Measurements from ENCODE around the gene SORCS2. TPM values are rescaled to one million over a fixed set of nuclear protein-coding genes. Genes with fewer than 3 reads are reported as not detected.
"Not testable (repeated sequence)": the region's sequence is repeated elsewhere in the genome, so short reads cannot be mapped to it uniquely, and the experiment has no call there.

SORCS2 gene
- total RNA-seq, 1 donor from 2014 or later, result 3.0 TPM

DNA sequence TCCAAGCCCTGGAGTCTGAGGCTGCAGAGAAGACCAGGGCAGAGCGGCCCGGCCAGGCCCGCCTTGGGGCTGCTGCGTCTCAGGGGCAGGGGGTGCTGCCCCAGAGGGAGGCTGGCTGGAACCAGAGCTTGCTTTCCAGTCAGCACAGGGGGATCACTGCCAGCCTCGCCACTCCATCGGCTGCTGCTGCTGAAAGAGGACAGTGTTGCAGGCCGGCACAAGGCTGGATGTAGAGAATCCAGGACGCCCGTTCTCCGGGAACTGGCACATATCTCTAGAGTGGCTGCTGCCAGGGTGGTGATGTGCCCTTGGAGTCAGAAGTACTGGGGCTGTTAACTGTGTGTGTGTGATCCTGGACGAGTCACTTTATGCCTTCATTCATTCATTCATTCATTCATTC, 31.9 kb upstream of the SORCS2 start:
- Mint-ChIP-seq H3K4me1 (ENCODE audit: unreplicated experiment) (peaks cover 27% of the 10 kb centered on the region), H3K27me3 (ENCODE audit: unreplicated experiment) (peaks cover 27% of the 10 kb centered on the region), H3K4me3 (ENCODE audit: unreplicated experiment) (no peak overlapping the region), H3K27ac (ENCODE audit: unreplicated experiment) (no peak overlapping the region), H3K9me3 (ENCODE audit: unreplicated experiment) (no peaks in the 10 kb centered on the region), H3K36me3 (ENCODE audit: unreplicated experiment) (no peaks in the 10 kb centered on the region)
- no peak for DNase-seq (ENCODE audit: extremely low spot score, unreplicated experiment)
- TF ChIP-seq, protein P1, sequence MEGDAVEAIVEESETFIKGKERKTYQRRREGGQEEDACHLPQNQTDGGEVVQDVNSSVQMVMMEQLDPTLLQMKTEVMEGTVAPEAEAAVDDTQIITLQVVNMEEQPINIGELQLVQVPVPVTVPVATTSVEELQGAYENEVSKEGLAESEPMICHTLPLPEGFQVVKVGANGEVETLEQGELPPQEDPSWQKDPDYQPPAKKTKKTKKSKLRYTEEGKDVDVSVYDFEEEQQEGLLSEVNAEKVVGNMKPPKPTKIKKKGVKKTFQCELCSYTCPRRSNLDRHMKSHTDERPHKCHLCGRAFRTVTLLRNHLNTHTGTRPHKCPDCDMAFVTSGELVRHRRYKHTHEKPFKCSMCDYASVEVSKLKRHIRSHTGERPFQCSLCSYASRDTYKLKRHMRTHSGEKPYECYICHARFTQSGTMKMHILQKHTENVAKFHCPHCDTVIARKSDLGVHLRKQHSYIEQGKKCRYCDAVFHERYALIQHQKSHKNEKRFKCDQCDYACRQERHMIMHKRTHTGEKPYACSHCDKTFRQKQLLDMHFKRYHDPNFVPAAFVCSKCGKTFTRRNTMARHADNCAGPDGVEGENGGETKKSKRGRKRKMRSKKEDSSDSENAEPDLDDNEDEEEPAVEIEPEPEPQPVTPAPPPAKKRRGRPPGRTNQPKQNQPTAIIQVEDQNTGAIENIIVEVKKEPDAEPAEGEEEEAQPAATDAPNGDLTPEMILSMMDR (IDR thresholded peaks at IDR 0.05), result no peak

DNA sequence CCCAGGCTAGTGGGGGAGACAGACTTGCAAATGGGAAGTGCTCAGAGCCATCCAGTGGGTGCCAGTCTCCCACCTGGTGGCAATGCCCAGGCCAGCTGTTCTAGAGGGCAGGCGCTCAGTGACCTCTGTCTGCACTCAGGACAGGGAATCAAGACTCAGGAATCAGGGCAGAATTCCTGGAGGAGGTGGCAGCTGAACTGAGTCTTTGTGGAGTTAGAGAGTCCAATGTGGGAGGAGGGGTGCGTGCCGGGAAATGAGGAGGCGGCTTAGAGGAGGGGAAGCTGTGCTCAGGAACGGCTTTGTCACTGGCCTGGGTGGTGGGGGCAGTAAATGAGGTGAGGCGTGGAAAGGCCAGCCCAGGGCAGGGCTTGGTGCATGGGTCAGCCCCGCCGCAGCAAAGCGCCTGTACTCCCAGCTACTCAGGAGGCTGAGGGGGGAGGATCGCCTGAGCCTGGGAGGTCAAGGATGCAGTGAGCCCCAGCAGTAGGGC, 31.3 kb upstream of the SORCS2 start:
- H3K9me3 Mint-ChIP-seq (ENCODE audit: unreplicated experiment), result no peaks in the 10 kb centered on the region
- DNase-seq (ENCODE audit: extremely low spot score, unreplicated experiment), result no peak
- H3K27ac Mint-ChIP-seq (ENCODE audit: unreplicated experiment), result no peak overlapping the region
- H3K4me3 Mint-ChIP-seq (ENCODE audit: unreplicated experiment), result no peak overlapping the region
- no peaks in the 10 kb centered on the region for H3K36me3 Mint-ChIP-seq (ENCODE audit: unreplicated experiment)
- TF ChIP-seq, protein P1 (IDR thresholded peaks at IDR 0.05), result no peak
- H3K27me3 Mint-ChIP-seq (ENCODE audit: unreplicated experiment), result peaks cover 25% of the 10 kb centered on the region
- H3K4me1 Mint-ChIP-seq (ENCODE audit: unreplicated experiment), result peaks cover 23% of the 10 kb centered on the region

DNA sequence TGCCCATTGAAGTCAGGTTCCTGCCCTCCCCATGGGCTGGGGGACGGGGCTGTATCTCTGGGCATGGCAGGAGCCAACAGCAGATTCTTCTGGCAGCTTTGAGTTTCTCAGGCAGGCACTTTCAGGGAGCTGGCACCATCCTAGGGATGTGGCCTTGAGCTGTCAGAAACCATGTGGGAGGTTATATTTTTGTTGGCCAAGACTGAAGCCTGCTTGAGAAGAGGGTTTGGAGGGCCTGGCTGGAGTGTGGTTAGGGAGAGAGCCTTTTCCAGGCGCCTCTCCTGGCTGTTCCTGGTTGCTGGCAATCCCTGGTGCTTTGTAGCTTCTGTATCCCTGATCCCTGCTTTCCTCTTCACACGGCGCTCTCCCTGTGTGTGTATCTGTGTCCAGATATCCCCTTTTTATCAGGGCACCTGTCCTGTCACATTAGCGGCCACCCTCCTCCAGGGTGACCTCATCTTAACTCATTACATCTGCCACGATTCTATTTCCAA, 30.6 kb upstream of the SORCS2 start:
- Mint-ChIP-seq H3K4me3 (ENCODE audit: unreplicated experiment) (no peak overlapping the region), H3K36me3 (ENCODE audit: unreplicated experiment) (no peaks in the 10 kb centered on the region), H3K4me1 (ENCODE audit: unreplicated experiment) (peaks cover 16% of the 10 kb centered on the region), H3K27ac (ENCODE audit: unreplicated experiment) (no peak overlapping the region), H3K9me3 (ENCODE audit: unreplicated experiment) (no peaks in the 10 kb centered on the region), H3K27me3 (ENCODE audit: unreplicated experiment) (peaks cover 18% of the 10 kb centered on the region)
- DNase-seq (ENCODE audit: extremely low spot score, unreplicated experiment), result no peak
- TF ChIP-seq, protein P1 (IDR thresholded peaks at IDR 0.05), result no peak

DNA sequence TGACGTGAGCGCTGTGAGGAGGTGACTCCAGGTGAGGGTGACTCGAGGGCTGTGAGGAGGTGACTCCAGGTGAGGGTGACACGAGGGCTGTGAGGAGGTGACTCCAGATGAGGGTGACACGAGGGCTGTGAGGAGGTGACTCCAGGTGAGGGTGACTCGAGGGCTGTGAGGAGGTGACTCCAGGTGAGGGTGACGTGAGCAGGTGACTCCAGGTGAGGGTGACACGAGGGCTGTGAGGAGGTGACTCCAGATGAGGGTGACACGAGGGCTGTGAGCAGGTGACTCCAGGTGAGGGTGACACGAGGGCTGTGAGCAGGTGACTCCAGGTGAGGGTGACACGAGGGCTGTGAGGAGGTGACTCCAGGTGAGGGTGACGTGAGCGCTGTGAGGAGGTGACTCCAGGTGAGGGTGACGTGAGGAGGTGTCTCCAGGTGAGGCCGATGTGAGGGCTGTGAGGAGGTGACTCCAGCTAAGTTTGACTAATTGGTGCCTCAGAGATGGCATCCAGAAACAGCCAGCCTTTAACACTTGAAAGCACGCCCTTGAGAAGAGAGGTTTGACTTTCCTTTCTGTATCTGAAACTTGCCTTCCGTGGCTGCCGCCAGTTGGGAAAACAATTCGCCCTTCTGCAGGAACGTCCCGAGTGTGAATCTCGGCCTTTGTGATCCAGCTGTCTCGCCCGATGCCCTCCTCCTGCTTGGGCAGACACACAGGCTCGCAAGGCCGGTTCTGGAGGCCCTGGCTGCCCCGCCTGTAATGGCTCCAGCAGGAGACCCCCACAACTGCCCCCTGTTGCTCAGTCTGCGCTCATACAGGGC, 27.1 kb upstream of the SORCS2 start:
- not testable (repeated sequence) for H3K36me3 Mint-ChIP-seq (ENCODE audit: unreplicated experiment); H3K4me3 Mint-ChIP-seq (ENCODE audit: unreplicated experiment); H3K9me3 Mint-ChIP-seq (ENCODE audit: unreplicated experiment); H3K27ac Mint-ChIP-seq (ENCODE audit: unreplicated experiment); DNase-seq (ENCODE audit: extremely low spot score, unreplicated experiment)
- Mint-ChIP-seq H3K27me3 (ENCODE audit: unreplicated experiment) (peaks cover 19% of the 10 kb centered on the region), H3K4me1 (ENCODE audit: unreplicated experiment) (peaks cover 16% of the 10 kb centered on the region)

DNA sequence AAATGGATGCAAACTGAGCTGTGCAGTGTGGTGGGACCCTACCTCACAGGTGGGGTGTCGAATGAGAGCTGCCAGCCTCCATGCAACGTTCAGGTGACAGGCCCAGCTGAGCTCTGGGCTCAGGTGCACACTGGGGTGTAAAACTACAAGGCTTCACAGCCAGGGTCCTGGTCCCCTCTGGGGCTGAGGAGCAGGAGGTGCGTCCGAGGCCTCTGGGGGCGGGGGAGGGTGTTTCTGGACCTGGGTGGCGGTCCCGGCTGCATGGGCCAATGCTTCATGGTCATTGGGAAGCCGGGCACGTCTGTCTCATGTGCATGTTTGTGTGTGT, 26.5 kb upstream of the SORCS2 start:
- peaks cover 14% of the 10 kb centered on the region for H3K4me1 Mint-ChIP-seq (ENCODE audit: unreplicated experiment)
- no peak for DNase-seq (ENCODE audit: extremely low spot score, unreplicated experiment)
- no peaks in the 10 kb centered on the region for H3K9me3 Mint-ChIP-seq (ENCODE audit: unreplicated experiment)
- no peaks in the 10 kb centered on the region for H3K36me3 Mint-ChIP-seq (ENCODE audit: unreplicated experiment)
- TF ChIP-seq, protein P1 (IDR thresholded peaks at IDR 0.05), result no peak
- H3K27me3 Mint-ChIP-seq (ENCODE audit: unreplicated experiment), result peaks cover 24% of the 10 kb centered on the region
- no peak overlapping the region for H3K27ac Mint-ChIP-seq (ENCODE audit: unreplicated experiment)
- H3K4me3 Mint-ChIP-seq (ENCODE audit: unreplicated experiment), result no peak overlapping the region
